IMR-90 (cell line): ENCODE data around the gene PRKAG1. TPM values are rescaled to one million over a fixed set of nuclear protein-coding genes. Genes with fewer than 3 reads are reported as not detected.

Experiments used
- ATAC-seq: fragments of 200-7000 bp; cut with Tn5 transposase; 2 replicates; pipeline ENCODE4 v1.9.1; 2020; ENCODE audit warnings: low read depth, mild to moderate bottlenecking, moderate library complexity
- BruUV-seq: library from RNA; stranded (reverse); fragments of 400-500 nt; replicated peaks from 2 replicates; lab custom pipeline; 2021; lab: Mats Ljungman, UMichigan
- CTCF ChIA-PET: fragments of 300-600 bp; formaldehyde crosslinking; extraction: SDS; loops from one replicate; lab custom pipeline; 2021; ENCODE audit warnings: antibody characterized with exemption; lab: Yijun Ruan, JAX
- POLR2A ChIA-PET: fragments of 300-600 bp; sonication (Branson Sonifier 250); formaldehyde crosslinking; loops from one replicate; lab custom pipeline; 2022; ENCODE audit warnings: antibody characterized with exemption; ENCODE audit not compliant: unreplicated experiment; lab: Charles Lee
- DNase-seq: peaks from one replicate; pipeline ENCODE4 v3.0.0; 2013
- H2AFZ ChIP-seq: replicated peaks from 2 replicates; pipeline ENCODE3; 2013; ENCODE audit warnings: low read length, mild to moderate bottlenecking; ENCODE audit not compliant: poor library complexity
- H2AK5ac ChIP-seq: 2 replicates; pipeline ENCODE4 v1.6.1; 2013; ENCODE audit warnings: low read depth, low read length, inconsistent platforms
- H2AK9ac ChIP-seq: replicated peaks from 2 replicates; pipeline ENCODE3; 2013; ENCODE audit warnings: mild to moderate bottlenecking, low read depth, low read length, moderate library complexity; ENCODE audit not compliant: poor library complexity
- H2BK120ac ChIP-seq: 2 replicates; pipeline ENCODE4 v1.6.1; 2013; ENCODE audit warnings: low read depth, low read length, inconsistent platforms
- H2BK15ac ChIP-seq: 3 replicates; pipeline ENCODE4 v1.6.1; 2013; ENCODE audit warnings: low read depth, low read length, inconsistent platforms
- H2BK20ac ChIP-seq: 2 replicates; pipeline ENCODE4 v1.6.1; 2013; ENCODE audit warnings: low read depth, mild to moderate bottlenecking, inconsistent platforms, low read length, moderate library complexity
- H2BK5ac ChIP-seq: 2 replicates; pipeline ENCODE4 v1.6.1; 2013; ENCODE audit warnings: mild to moderate bottlenecking, low read depth, low read length, inconsistent platforms; ENCODE audit not compliant: poor library complexity, severe bottlenecking
- H3K14ac ChIP-seq: replicated peaks from 2 replicates; pipeline ENCODE4 v1.6.1; 2013; ENCODE audit warnings: low read depth, low read length, inconsistent platforms
- H3K18ac ChIP-seq: 2 replicates; pipeline ENCODE4 v1.6.1; 2013; ENCODE audit warnings: low read depth, low read length, control low read depth
- H3K23ac ChIP-seq: 2 replicates; pipeline ENCODE4 v1.6.1; 2013; ENCODE audit warnings: low read depth, low read length, inconsistent platforms
- H3K27ac ChIP-seq: 2 replicates; pipeline ENCODE4 v1.5.1; 2013; ENCODE audit warnings: mild to moderate bottlenecking, control low read depth, low read length; ENCODE audit not compliant: insufficient read depth
- H3K27me3 ChIP-seq: 2 replicates; pipeline ENCODE4 v1.6.1; 2013; ENCODE audit warnings: low read length; ENCODE audit not compliant: control insufficient read depth, insufficient read depth
- H3K36me3 ChIP-seq: 2 replicates; pipeline ENCODE4 v1.6.1; 2013; ENCODE audit warnings: low read length, mixed read lengths; ENCODE audit not compliant: control insufficient read depth, insufficient read depth
- H3K4ac ChIP-seq: 2 replicates; pipeline ENCODE4 v1.6.1; 2013; ENCODE audit warnings: low read depth, low read length, inconsistent platforms
- H3K4me1 ChIP-seq: 2 replicates; pipeline ENCODE4 v1.6.1; 2013; ENCODE audit warnings: low read length, mixed read lengths; ENCODE audit not compliant: control insufficient read depth, insufficient read depth
- H3K4me2 ChIP-seq: 2 replicates; pipeline ENCODE4 v1.6.1; 2013; ENCODE audit warnings: low read depth, mild to moderate bottlenecking, control low read depth, low read length, moderate library complexity
- H3K4me3 ChIP-seq: 2 replicates; pipeline ENCODE4 v1.5.1; 2013; ENCODE audit warnings: low read depth, mild to moderate bottlenecking, control low read depth, low read length, moderate library complexity; ENCODE audit not compliant: insufficient read depth
- H3K56ac ChIP-seq: 2 replicates; pipeline ENCODE4 v1.6.1; 2013; ENCODE audit warnings: low read length, inconsistent platforms; ENCODE audit not compliant: insufficient read depth; ENCODE audit errors: extremely low read depth
- H3K79me1 ChIP-seq, 2 experiments: 2 replicates each; pipeline ENCODE4 v1.6.1; 2013; ENCODE audit warnings: low read length in 2 of 2, inconsistent platforms in 1 of 2, low read depth in 1 of 2
- H3K9ac ChIP-seq: 2 replicates; pipeline ENCODE4 v1.6.1; 2013; ENCODE audit warnings: low read depth, low read length, control low read depth
- H3K9me1 ChIP-seq: 2 replicates; pipeline ENCODE4 v1.6.1; 2013; ENCODE audit warnings: low read length, inconsistent platforms; ENCODE audit not compliant: insufficient read depth
- H3K9me3 ChIP-seq: 2 replicates; pipeline ENCODE4 v1.6.1; 2013; ENCODE audit warnings: low read length; ENCODE audit not compliant: control insufficient read depth, insufficient read depth
- H4K20me1 ChIP-seq: 2 replicates; pipeline ENCODE4 v1.6.1; 2013; ENCODE audit warnings: low read length, inconsistent platforms; ENCODE audit not compliant: insufficient read depth
- H4K5ac ChIP-seq: 2 replicates; pipeline ENCODE4 v1.6.1; 2013; ENCODE audit warnings: mild to moderate bottlenecking, low read depth, low read length, control low read depth
- H4K8ac ChIP-seq, 2 experiments: 2 replicates each; pipeline ENCODE4 v1.6.1; 2013; ENCODE audit warnings: low read depth in 2 of 2, low read length in 2 of 2, control low read depth in 1 of 2, inconsistent platforms in 1 of 2
- H4K91ac ChIP-seq: 2 replicates; pipeline ENCODE4 v1.6.1; 2013; ENCODE audit warnings: low read depth, low read length, inconsistent platforms; ENCODE audit not compliant: insufficient read depth
- BHLHE40 ChIP-seq: fragments of 150-350 bp; IDR thresholded peaks from 2 replicates; pipeline ENCODE4 v1.6.1; 2016; ENCODE audit warnings: mild to moderate bottlenecking, low read depth, low read length
- CHD1 ChIP-seq: IDR thresholded peaks from 2 replicates; pipeline ENCODE4 v1.6.1; 2012; ENCODE audit warnings: low read depth, low read length, improper control_type of control experiment
- ELK1 ChIP-seq: fragments of 150-350 bp; IDR thresholded peaks from 2 replicates; pipeline ENCODE4 v1.6.1; 2016; ENCODE audit warnings: low read depth, mild to moderate bottlenecking, low read length, moderate library complexity, borderline replicate concordance
- MAFK ChIP-seq: IDR thresholded peaks from 2 replicates; pipeline ENCODE4 v1.6.1; 2012; ENCODE audit warnings: low read depth, low read length, improper control_type of control experiment
- POLR2A ChIP-seq: IDR thresholded peaks from 2 replicates; pipeline ENCODE4 v1.6.1; 2012; ENCODE audit warnings: mild to moderate bottlenecking, low read depth, low read length
- RAD21 ChIP-seq: IDR thresholded peaks from 2 replicates; pipeline ENCODE4 v1.6.1; 2012; ENCODE audit warnings: low read length, improper control_type of control experiment
- RFX5 ChIP-seq: IDR thresholded peaks from 2 replicates; pipeline ENCODE4 v1.8.0; 2012; ENCODE audit warnings: low read depth, mild to moderate bottlenecking, low read length, moderate library complexity
- SMC3 ChIP-seq: fragments of 150-350 bp; IDR thresholded peaks from 2 replicates; pipeline ENCODE4 v1.6.1; 2016; ENCODE audit warnings: low read depth, mild to moderate bottlenecking, antibody characterized with exemption, low read length, moderate library complexity
- USF2 ChIP-seq: fragments of 150-350 bp; IDR thresholded peaks from 2 replicates; pipeline ENCODE4 v1.6.1; 2017; ENCODE audit warnings: mild to moderate bottlenecking, antibody characterized with exemption, low read length, low read depth
- WGBS, 2 experiments: methylation state at CpG; one replicate each; pipeline versions ENCODE4 v1.1.5 to v1.1.7; 2013; ENCODE audit warnings: missing lambda C conversion rate in 2 of 2; ENCODE audit not compliant: insufficient read length in 1 of 2; ENCODE audit errors: extremely low coverage in 2 of 2; 5-methylcytosine and 5-hydroxymethylcytosine counted together
- dilution Hi-C: fragments of 300-500 bp; cut with HindIII; formaldehyde crosslinking; loops from one replicate; pipeline ENCODE4 v1.14.3; 2018; ENCODE audit warnings: low sequenced_read_pairs; ENCODE audit not compliant: unreplicated experiment
- in situ Hi-C: fragments of 300-500 bp; cut with MboI; formaldehyde crosslinking; loops from 3 replicates; pipeline ENCODE4 v1.14.3; 2019; ENCODE audit warnings: low sequenced_read_pairs, inconsistent platforms, mixed read lengths
- intact Hi-C: fragments of 100-400 bp; cut with micrococcal nuclease; formaldehyde crosslinking; loops from 2 replicates; pipeline ENCODE4 v1.10.0; 2022
- polyA plus RNA-seq, 3 experiments: library from polyadenylated mRNA; depleted of rRNA; stranded (reverse); fragments of >200 nt; gene quantifications; 2 replicates each; pipeline ENCODE4 v1.2.3, GENCODE V29; 2012; ENCODE audit warnings: low replicate concordance in 1 of 3
- total RNA-seq: library from RNA; depleted of rRNA; stranded (reverse); fragments of >200 nt; gene quantifications from 2 replicates; pipeline ENCODE4 v1.2.3, GENCODE V29; 2012

The PRKAG1 gene
- total and polyA plus RNA-seq, 2 of the 4 experiments (the other 2 are of a cell fraction), result 81.1 to 106 TPM

GRCh38 chr12:49061157-49061650 is 42.6 kb upstream of the PRKAG1 start:
- Histone ChIP-seq H4K91ac (peak overlapping the region; percentile 97), H3K9me3 (no peaks in the 10 kb centered on the region), H3K9me1 (peaks cover 9% of the 10 kb centered on the region), H4K5ac (peak overlapping the region; percentile 65), H3K4ac (peak overlapping the region; percentile 97), H3K18ac (peak overlapping the region; percentile 18), H2BK15ac (peak overlapping the region; percentile 67; the same call in 1 of the 3 replicates), H3K4me2 (peak overlapping the region; percentile 88), H2AK5ac (peak overlapping the region; percentile 77), H3K36me3 (no peaks in the 10 kb centered on the region), H3K14ac (peak overlapping the region; percentile 96), H3K79me1 (peaks cover 9 to 43% of the 10 kb centered on the region in 2 experiments; a peak in 3 of 4 replicates), H3K23ac (peak overlapping the region; percentile 98), H2BK5ac (peak overlapping the region; percentile 95), H4K20me1 (peaks cover 33% of the 10 kb centered on the region), H3K4me3 (peak overlapping the region; percentile 81), H3K56ac (peak overlapping the region; percentile 94), H2AK9ac (peak overlapping the region; percentile 98), H2BK120ac (peak overlapping the region; percentile 88; the same call in 1 of the 2 replicates), H3K27ac (peak overlapping the region; percentile 98), H2BK20ac (0 out of 2 replicates have a peak overlapping the region, but pooled peaks have one; percentile 50), H2AFZ (peak overlapping the region; percentile 100), H4K8ac (peak overlapping the region; percentile 82 to 99), H3K4me1 (peaks cover 5% of the 10 kb centered on the region), H3K9ac (peak overlapping the region; percentile 91), H3K27me3 (no peaks in the 10 kb centered on the region)
- in situ Hi-C loops, result loop anchor here (5.0 kb wide), 1 partner anchor 176 kb away; no protein-coding TSS in a partner anchor
- CTCF ChIA-PET, result interaction anchor here (0.9 kb wide), 1 partner anchor 49 kb away, joined by 3 read pairs; no protein-coding TSS in a partner anchor
- intact Hi-C loops, result no loop called here
- POLR2A ChIA-PET, result no interaction called here
- no peak for TF ChIP-seq ELK1
- TF ChIP-seq CHD1, result no peak
- no peak for TF ChIP-seq USF2
- TF ChIP-seq SMC3, result no peak
- no peak for TF ChIP-seq RAD21
- no peak for TF ChIP-seq RFX5
- no peak for TF ChIP-seq BHLHE40
- TF ChIP-seq POLR2A, result no peak
- TF ChIP-seq MAFK, result no peak
- dilution Hi-C loops, result no loop called here
- whole genome bisulfite sequencing, 2 experiments, result 0% methylated on average over 1 of the region's 16 CpGs; no CpG with 5 or more reads in 1 of the 2 experiments
- BruUV-seq, result no TSS peak
- ATAC-seq (no peak), DNase-seq (no peak)
